CD4-positive, alpha-beta T cell (primary cell): ENCODE data around the gene EPB41L4A. TPM values are rescaled to one million over a fixed set of nuclear protein-coding genes. Genes with fewer than 3 reads are reported as not detected.
"Not testable (repeated sequence)": the region's sequence is repeated elsewhere in the genome, so short reads cannot be mapped to it uniquely, and the experiment has no call there.

Experiments
- ATAC-seq: fragments of 200-7000 bp; cut with Tn5 transposase; one replicate; pipeline ENCODE4 v1.10.0; 2022; ENCODE audit warnings: mild to moderate bottlenecking; ENCODE audit not compliant: poor library complexity
- CTCF ChIA-PET: fragments of 350-600 bp; sonication (Branson Sonifier 250); formaldehyde crosslinking; loops from one replicate; lab custom pipeline; 2021; ENCODE audit warnings: antibody characterized with exemption, inconsistent platforms; lab: Charles Lee
- POLR2A ChIA-PET: fragments of 350-600 bp; sonication (Branson Sonifier 250); formaldehyde crosslinking; loops from one replicate; lab custom pipeline; 2021; ENCODE audit warnings: antibody characterized with exemption, inconsistent platforms; lab: Charles Lee
- DNase-seq, 14 experiments: peaks; one replicate each; pipeline ENCODE4 v3.0.0-alpha.2; 2013 to 2020; ENCODE audit warnings: mixed read lengths in 2 of 14
- H3K27ac ChIP-seq, 2 donors: one replicate each; pipeline versions ENCODE4 v1.5.1 to v1.7.0; 2013; ENCODE audit warnings: low read length in 2 of 2, low read depth in 1 of 2, mild to moderate bottlenecking in 1 of 2
- H3K27me3 ChIP-seq, 2 experiments: 1 replicate in 1 of 2; 2 replicates in 1 of 2; pipeline versions ENCODE4 v1.6.1 to v1.7.0; 2013; ENCODE audit warnings: low read length in 2 of 2, control low read depth in 1 of 2, mild to moderate bottlenecking in 1 of 2, moderate library complexity in 1 of 2; ENCODE audit not compliant: insufficient read depth in 2 of 2, control insufficient read depth in 1 of 2
- H3K36me3 ChIP-seq: one replicate; pipeline ENCODE4 v1.6.1; 2013; ENCODE audit warnings: low read length, control low read depth; ENCODE audit not compliant: insufficient read depth
- H3K4me1 ChIP-seq: one replicate; pipeline ENCODE4 v1.6.1; 2013; ENCODE audit warnings: low read length, control low read depth; ENCODE audit not compliant: insufficient read depth
- H3K4me3 ChIP-seq: one replicate; pipeline ENCODE4 v1.5.1; 2013; ENCODE audit warnings: mild to moderate bottlenecking, low read length, moderate library complexity
- H3K9me3 ChIP-seq, 2 experiments: 1 replicate in 1 of 2; 2 replicates in 1 of 2; pipeline versions ENCODE4 v1.6.1 to v1.7.0; 2013; ENCODE audit warnings: low read length in 2 of 2, mild to moderate bottlenecking in 2 of 2, control low read depth in 1 of 2, moderate library complexity in 1 of 2; ENCODE audit not compliant: control insufficient read depth in 1 of 2, insufficient read depth in 1 of 2
- H3K27ac Mint-ChIP-seq: one replicate; pipeline ENCODE4 v1.8.0; 2020; ENCODE audit warnings: mixed read lengths
- H3K27me3 Mint-ChIP-seq: one replicate; pipeline ENCODE4 v1.8.0; 2021; ENCODE audit warnings: mixed read lengths
- H3K36me3 Mint-ChIP-seq: one replicate; pipeline ENCODE4 v1.8.0; 2021; ENCODE audit warnings: low read depth, mixed read lengths
- H3K4me1 Mint-ChIP-seq: one replicate; pipeline ENCODE4 v1.8.0; 2021; ENCODE audit warnings: low read depth, mixed read lengths
- H3K4me3 Mint-ChIP-seq: one replicate; pipeline ENCODE4 v1.8.0; 2020; ENCODE audit warnings: mild to moderate bottlenecking, mixed read lengths
- H3K9me3 Mint-ChIP-seq: one replicate; pipeline ENCODE4 v1.8.0; 2020; ENCODE audit warnings: mixed read lengths
- CTCF ChIP-seq: fragments of 200-600 bp; IDR thresholded peaks from one replicate; pipeline ENCODE4 v1.8.0; 2022; ENCODE audit warnings: antibody characterized with exemption, mild to moderate bottlenecking
- intact Hi-C, 2 experiments: fragments of 100-400 bp; cut with DNase I in 1 of 2; cut with micrococcal nuclease in 1 of 2; formaldehyde crosslinking; loops; one replicate each; pipeline versions ENCODE4 v1.15.1 to v1.9.0; 2023 to 2025; cut with DNase I, micrococcal nuclease
- total RNA-seq, 174 experiments: library from RNA in 2 of 174; stranded (reverse) in 2 of 174; gene quantifications; one replicate each; pipeline ENCODE4 v1.2.3 and lab custom pipeline; 2021 to 2026

Gene EPB41L4A
- total RNA-seq, 2 experiments from 2014 or later: 0.08 TPM; not detected in 1

- POLR2A ChIA-PET: no interaction called here
- no peak for TF ChIP-seq CTCF
- DNase-seq (peak in 3 of 14 experiments; percentile 3 to 16 (median 5)), ATAC-seq (no peak)
- peaks cover 5 to 24% of the 10 kb centered on the region in 2 experiments for H3K27me3 ChIP-seq
- peaks cover 52% of the 10 kb centered on the region for H3K27me3 Mint-ChIP-seq
- no peaks in the 10 kb centered on the region for H3K4me1 Mint-ChIP-seq
- H3K36me3 ChIP-seq: no peaks in the 10 kb centered on the region
- no peaks in the 10 kb centered on the region for H3K9me3 ChIP-seq
- intact Hi-C loops: no loop called here
- no peaks in the 10 kb centered on the region for H3K4me1 ChIP-seq
- no peak overlapping the region for H3K27ac ChIP-seq
- no peak overlapping the region for H3K4me3 Mint-ChIP-seq
- no peaks in the 10 kb centered on the region for H3K36me3 Mint-ChIP-seq
- no peak overlapping the region for H3K27ac Mint-ChIP-seq
- no peak overlapping the region for H3K4me3 ChIP-seq
- H3K9me3 Mint-ChIP-seq: no peaks in the 10 kb centered on the region
- CTCF ChIA-PET: no interaction called here
Observed at GRCh38 chr5:112210430-112211005, 208.6 kb downstream of the EPB41L4A start.

- CTCF ChIA-PET: no interaction called here
- no peaks in the 10 kb centered on the region for H3K4me1 ChIP-seq
- POLR2A ChIA-PET: no interaction called here
- H3K9me3 ChIP-seq: no peaks in the 10 kb centered on the region
- H3K4me3 Mint-ChIP-seq: no peak overlapping the region
- peak in 2 of 14 experiments; percentile 25 to 34 for DNase-seq
- H3K4me1 Mint-ChIP-seq: no peaks in the 10 kb centered on the region
- no peaks in the 10 kb centered on the region for H3K36me3 ChIP-seq
- H3K4me3 ChIP-seq: no peak overlapping the region
- no peaks in the 10 kb centered on the region for H3K36me3 Mint-ChIP-seq
- no peak for ATAC-seq
- H3K27me3 Mint-ChIP-seq: peaks cover 59% of the 10 kb centered on the region
- intact Hi-C loops: no loop called here
- H3K27ac Mint-ChIP-seq: no peak overlapping the region
- no peak for TF ChIP-seq CTCF
- no peak overlapping the region for H3K27ac ChIP-seq
- H3K27me3 ChIP-seq: peaks cover 9 to 30% of the 10 kb centered on the region in 2 experiments
- no peaks in the 10 kb centered on the region for H3K9me3 Mint-ChIP-seq
Observed at GRCh38 chr5:112208699-112209615, 210.1 kb downstream of the EPB41L4A start.

GRCh38 chr5:112208195-112208594, 210.9 kb downstream of the EPB41L4A start:
- H3K27ac ChIP-seq, H3K36me3 ChIP-seq, CTCF ChIA-PET, H3K9me3 ChIP-seq, H3K9me3 Mint-ChIP-seq, H3K27ac Mint-ChIP-seq, H3K4me1 Mint-ChIP-seq, H3K4me3 Mint-ChIP-seq, H3K4me3 ChIP-seq, intact Hi-C loops, POLR2A ChIA-PET, DNase-seq, ATAC-seq, H3K36me3 Mint-ChIP-seq, H3K4me1 ChIP-seq: not testable (repeated sequence)
- H3K27me3 Mint-ChIP-seq: peaks cover 61% of the 10 kb centered on the region
- peaks cover 9 to 23% of the 10 kb centered on the region in 2 experiments for H3K27me3 ChIP-seq
